IMR-90 (cell line): Measurements from ENCODE around the gene SF3B5.

ENCODE experiments used
- BHLHE40 ChIP-seq: fragments of 150-350 bp; IDR thresholded peaks from 2 replicates; pipeline ENCODE4 v1.6.1; 2016; ENCODE audit warnings: mild to moderate bottlenecking, low read depth, low read length
- CEBPB ChIP-seq: IDR thresholded peaks from 2 replicates; pipeline ENCODE4 v1.6.1; 2012; ENCODE audit warnings: low read depth, low read length, improper control_type of control experiment
- CHD1 ChIP-seq: IDR thresholded peaks from 2 replicates; pipeline ENCODE4 v1.6.1; 2012; ENCODE audit warnings: low read depth, low read length, improper control_type of control experiment
- MAFK ChIP-seq: IDR thresholded peaks from 2 replicates; pipeline ENCODE4 v1.6.1; 2012; ENCODE audit warnings: low read depth, low read length, improper control_type of control experiment
- MAZ ChIP-seq: IDR thresholded peaks from 2 replicates; pipeline ENCODE4 v1.6.1; 2012; ENCODE audit warnings: low read depth, mild to moderate bottlenecking, low read length, improper control_type of control experiment, moderate library complexity, borderline replicate concordance
- NFE2L2 ChIP-seq: fragments of 150-350 bp; IDR thresholded peaks from 2 replicates; pipeline ENCODE4 v1.6.1; 2016; ENCODE audit warnings: low read depth, mild to moderate bottlenecking, low read length
- POLR2A ChIP-seq: IDR thresholded peaks from 2 replicates; pipeline ENCODE4 v1.6.1; 2012; ENCODE audit warnings: mild to moderate bottlenecking, low read depth, low read length
- RAD21 ChIP-seq: IDR thresholded peaks from 2 replicates; pipeline ENCODE4 v1.6.1; 2012; ENCODE audit warnings: low read length, improper control_type of control experiment
- RCOR1 ChIP-seq: IDR thresholded peaks from 2 replicates; pipeline ENCODE4 v1.6.1; 2012; ENCODE audit warnings: mild to moderate bottlenecking, low read length, improper control_type of control experiment; ENCODE audit not compliant: insufficient replicate concordance
- RFX5 ChIP-seq: IDR thresholded peaks from 2 replicates; pipeline ENCODE4 v1.8.0; 2012; ENCODE audit warnings: low read depth, mild to moderate bottlenecking, low read length, moderate library complexity
- SMC3 ChIP-seq: fragments of 150-350 bp; IDR thresholded peaks from 2 replicates; pipeline ENCODE4 v1.6.1; 2016; ENCODE audit warnings: low read depth, mild to moderate bottlenecking, antibody characterized with exemption, low read length, moderate library complexity
- TF ChIP-seq, protein P1 (sequence below): conservative IDR thresholded peaks from 2 replicates; pipeline ENCODE4 v1.5.1; 2012; ENCODE audit warnings: mild to moderate bottlenecking, low read depth, low read length, improper control_type of control experiment
- TF ChIP-seq, protein P2 (sequence below): fragments of 150-350 bp; IDR thresholded peaks from 2 replicates; pipeline ENCODE4 v1.6.1; 2017; ENCODE audit warnings: mild to moderate bottlenecking, antibody characterized with exemption, low read length, low read depth
- TF ChIP-seq, protein P3 (sequence below): fragments of 150-350 bp; IDR thresholded peaks from 2 replicates; pipeline ENCODE4 v1.6.1; 2016; ENCODE audit warnings: low read depth, mild to moderate bottlenecking, low read length, moderate library complexity, borderline replicate concordance

DNA sequence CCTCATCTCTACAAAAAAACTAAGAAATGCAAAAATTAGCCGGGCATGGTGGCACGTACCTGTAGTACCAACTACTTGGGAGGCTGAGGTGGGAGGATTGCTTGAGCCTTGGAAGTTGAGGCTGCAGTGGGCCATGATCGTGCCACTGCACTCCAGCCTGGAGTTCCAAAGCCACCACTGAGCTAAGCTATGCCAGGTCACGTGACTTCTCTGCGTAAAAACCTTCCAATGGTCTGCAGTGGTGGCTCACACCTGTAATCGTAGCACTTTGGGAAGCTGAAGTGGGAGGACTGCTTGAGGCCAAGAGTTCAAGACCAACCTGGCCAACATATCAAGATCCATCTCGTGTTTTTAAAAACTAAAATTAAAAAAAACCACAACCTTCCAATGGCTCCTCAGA, 1.7 kb downstream of the SF3B5 start:
- TF ChIP-seq, protein P1, sequence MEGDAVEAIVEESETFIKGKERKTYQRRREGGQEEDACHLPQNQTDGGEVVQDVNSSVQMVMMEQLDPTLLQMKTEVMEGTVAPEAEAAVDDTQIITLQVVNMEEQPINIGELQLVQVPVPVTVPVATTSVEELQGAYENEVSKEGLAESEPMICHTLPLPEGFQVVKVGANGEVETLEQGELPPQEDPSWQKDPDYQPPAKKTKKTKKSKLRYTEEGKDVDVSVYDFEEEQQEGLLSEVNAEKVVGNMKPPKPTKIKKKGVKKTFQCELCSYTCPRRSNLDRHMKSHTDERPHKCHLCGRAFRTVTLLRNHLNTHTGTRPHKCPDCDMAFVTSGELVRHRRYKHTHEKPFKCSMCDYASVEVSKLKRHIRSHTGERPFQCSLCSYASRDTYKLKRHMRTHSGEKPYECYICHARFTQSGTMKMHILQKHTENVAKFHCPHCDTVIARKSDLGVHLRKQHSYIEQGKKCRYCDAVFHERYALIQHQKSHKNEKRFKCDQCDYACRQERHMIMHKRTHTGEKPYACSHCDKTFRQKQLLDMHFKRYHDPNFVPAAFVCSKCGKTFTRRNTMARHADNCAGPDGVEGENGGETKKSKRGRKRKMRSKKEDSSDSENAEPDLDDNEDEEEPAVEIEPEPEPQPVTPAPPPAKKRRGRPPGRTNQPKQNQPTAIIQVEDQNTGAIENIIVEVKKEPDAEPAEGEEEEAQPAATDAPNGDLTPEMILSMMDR: no peak
- no peak for TF ChIP-seq POLR2A
- no peak for TF ChIP-seq NFE2L2
- no peak for TF ChIP-seq RAD21
- no peak for TF ChIP-seq RCOR1
- TF ChIP-seq, protein P2, sequence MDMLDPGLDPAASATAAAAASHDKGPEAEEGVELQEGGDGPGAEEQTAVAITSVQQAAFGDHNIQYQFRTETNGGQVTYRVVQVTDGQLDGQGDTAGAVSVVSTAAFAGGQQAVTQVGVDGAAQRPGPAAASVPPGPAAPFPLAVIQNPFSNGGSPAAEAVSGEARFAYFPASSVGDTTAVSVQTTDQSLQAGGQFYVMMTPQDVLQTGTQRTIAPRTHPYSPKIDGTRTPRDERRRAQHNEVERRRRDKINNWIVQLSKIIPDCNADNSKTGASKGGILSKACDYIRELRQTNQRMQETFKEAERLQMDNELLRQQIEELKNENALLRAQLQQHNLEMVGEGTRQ: no peak
- no peak for TF ChIP-seq MAFK
- TF ChIP-seq CEBPB: no peak
- TF ChIP-seq RFX5: no peak
- TF ChIP-seq, protein P3, sequence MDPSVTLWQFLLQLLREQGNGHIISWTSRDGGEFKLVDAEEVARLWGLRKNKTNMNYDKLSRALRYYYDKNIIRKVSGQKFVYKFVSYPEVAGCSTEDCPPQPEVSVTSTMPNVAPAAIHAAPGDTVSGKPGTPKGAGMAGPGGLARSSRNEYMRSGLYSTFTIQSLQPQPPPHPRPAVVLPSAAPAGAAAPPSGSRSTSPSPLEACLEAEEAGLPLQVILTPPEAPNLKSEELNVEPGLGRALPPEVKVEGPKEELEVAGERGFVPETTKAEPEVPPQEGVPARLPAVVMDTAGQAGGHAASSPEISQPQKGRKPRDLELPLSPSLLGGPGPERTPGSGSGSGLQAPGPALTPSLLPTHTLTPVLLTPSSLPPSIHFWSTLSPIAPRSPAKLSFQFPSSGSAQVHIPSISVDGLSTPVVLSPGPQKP: no peak
- TF ChIP-seq BHLHE40: no peak
- no peak for TF ChIP-seq CHD1
- no peak for TF ChIP-seq MAZ
- no peak for TF ChIP-seq SMC3
